IPS-18c (cell line): ENCODE measurements around the gene CEMP1.

Experiments
- H3K4me3 ChIP-seq: 2 replicates; pipeline ENCODE4 v1.7.0; 2013; ENCODE audit warnings: low read depth, mild to moderate bottlenecking, low read length, moderate library complexity; ENCODE audit not compliant: insufficient read depth
- H3K9me3 ChIP-seq: one replicate; pipeline ENCODE4 v1.6.1; 2013; ENCODE audit warnings: mild to moderate bottlenecking, low read length, moderate library complexity; ENCODE audit not compliant: control insufficient read depth, insufficient read depth

The CEMP1 gene

GRCh38 chr16:2497116-2497630 lies 34.0 kb downstream of the CEMP1 start:
- Histone ChIP-seq H3K9me3 (no peaks in the 10 kb centered on the region), H3K4me3 (no peak overlapping the region)

- H3K9me3 ChIP-seq = no peaks in the 10 kb centered on the region
- H3K4me3 ChIP-seq = no peak overlapping the region
These were observed 34.7 kb downstream of the CEMP1 start for GRCh38 chr16:2496223-2497115.

- Histone ChIP-seq H3K9me3 (no peaks in the 10 kb centered on the region), H3K4me3 (no peak overlapping the region)
These were observed 36.2 kb downstream of the CEMP1 start for GRCh38 chr16:2495041-2495440.

- Histone ChIP-seq H3K4me3 (no peak overlapping the region), H3K9me3 (no peaks in the 10 kb centered on the region)
These were observed 36.6 kb downstream of the CEMP1 start for GRCh38 chr16:2494616-2495015.

GRCh38 chr16:2493605-2494004 lies 37.6 kb downstream of the CEMP1 start:
- Histone ChIP-seq H3K9me3 (no peaks in the 10 kb centered on the region), H3K4me3 (no peak overlapping the region)

- Histone ChIP-seq H3K4me3 (no peak overlapping the region), H3K9me3 (no peaks in the 10 kb centered on the region)
These were observed 38.9 kb downstream of the CEMP1 start for GRCh38 chr16:2492292-2492691.

GRCh38 chr16:2490190-2491105 lies 40.8 kb downstream of the CEMP1 start:
- Histone ChIP-seq H3K9me3 (no peaks in the 10 kb centered on the region), H3K4me3 (no peak overlapping the region)

- no peaks in the 10 kb centered on the region for H3K9me3 ChIP-seq
- H3K4me3 ChIP-seq = no peak overlapping the region
These were observed 41.6 kb downstream of the CEMP1 start for GRCh38 chr16:2489581-2489980.

GRCh38 chr16:2487903-2488531 lies 43.2 kb downstream of the CEMP1 start:
- H3K9me3 ChIP-seq = no peaks in the 10 kb centered on the region
- no peak overlapping the region for H3K4me3 ChIP-seq

- no peaks in the 10 kb centered on the region for H3K9me3 ChIP-seq
These were observed 43.7 kb downstream of the CEMP1 start for GRCh38 chr16:2487517-2487842.

GRCh38 chr16:2486645-2487516 lies 44.3 kb downstream of the CEMP1 start:
- Histone ChIP-seq H3K4me3 (no peak overlapping the region), H3K9me3 (no peaks in the 10 kb centered on the region)

More at GRCh38 chr16:2487517-2487842, 43.7 kb downstream of the CEMP1 start:
- H3K4me3 ChIP-seq = no peak overlapping the region

GRCh38 chr16:2485811-2486507 lies 45.2 kb downstream of the CEMP1 start:
- Histone ChIP-seq H3K4me3 (no peak overlapping the region), H3K9me3 (no peaks in the 10 kb centered on the region)

GRCh38 chr16:2484898-2485508 lies 46.2 kb downstream of the CEMP1 start:
- Histone ChIP-seq H3K9me3 (no peaks in the 10 kb centered on the region), H3K4me3 (no peak overlapping the region)

- H3K9me3 ChIP-seq = no peaks in the 10 kb centered on the region
- no peak overlapping the region for H3K4me3 ChIP-seq
These were observed 47.0 kb downstream of the CEMP1 start for GRCh38 chr16:2483939-2484897.
